Glutamatergic neuron (in vitro differentiated cells): ENCODE data around the gene DIDO1. TPM values are rescaled to one million over a fixed set of nuclear protein-coding genes. Genes with fewer than 3 reads are reported as not detected.
"Not testable (repeated sequence)": the region's sequence is repeated elsewhere in the genome, so short reads cannot be mapped to it uniquely, and the experiment has no call there.

Experiments used
- DNase-seq: peaks from one replicate; pipeline ENCODE4 v3.0.0; 2022
- H3K27ac Mint-ChIP-seq: one replicate; pipeline ENCODE4 v1.8.0; 2020; ENCODE audit warnings: mild to moderate bottlenecking, mixed read lengths, inconsistent platforms; ENCODE audit not compliant: unreplicated experiment
- H3K27me3 Mint-ChIP-seq: one replicate; pipeline ENCODE4 v1.8.0; 2020; ENCODE audit warnings: mild to moderate bottlenecking, moderate library complexity, mixed read lengths, inconsistent platforms; ENCODE audit not compliant: unreplicated experiment
- H3K36me3 Mint-ChIP-seq: one replicate; pipeline ENCODE4 v1.8.0; 2020; ENCODE audit warnings: mild to moderate bottlenecking, mixed read lengths, inconsistent platforms; ENCODE audit not compliant: unreplicated experiment
- H3K4me1 Mint-ChIP-seq: one replicate; pipeline ENCODE4 v1.8.0; 2020; ENCODE audit warnings: mild to moderate bottlenecking, low read depth, mixed read lengths, inconsistent platforms; ENCODE audit not compliant: unreplicated experiment
- H3K4me3 Mint-ChIP-seq: one replicate; pipeline ENCODE4 v1.8.0; 2020; ENCODE audit warnings: mild to moderate bottlenecking, mixed read lengths, inconsistent platforms; ENCODE audit not compliant: unreplicated experiment
- H3K9me3 Mint-ChIP-seq: one replicate; pipeline ENCODE4 v1.8.0; 2020; ENCODE audit warnings: mild to moderate bottlenecking, moderate library complexity, mixed read lengths, inconsistent platforms; ENCODE audit not compliant: unreplicated experiment
- total RNA-seq: library from RNA; stranded (reverse); fragmentation: NEBNext Ultra II Directional; extraction: Animal tissue kit (Norgen Biotek cat#: 25700); gene quantifications from one replicate; pipeline ENCODE4 v1.2.1, GENCODE V29; 2021; ENCODE audit not compliant: unreplicated experiment
- TF ChIP-seq, protein P1 (sequence below): fragments of 200-600 bp; sonication (generic); IDR thresholded peaks from one replicate; pipeline ENCODE4 v1.5.0; 2021; ENCODE audit not compliant: partially characterized antibody, unreplicated experiment

The DIDO1 gene
- total RNA-seq, 1 donor from 2014 or later: 77.8 TPM

DNA sequence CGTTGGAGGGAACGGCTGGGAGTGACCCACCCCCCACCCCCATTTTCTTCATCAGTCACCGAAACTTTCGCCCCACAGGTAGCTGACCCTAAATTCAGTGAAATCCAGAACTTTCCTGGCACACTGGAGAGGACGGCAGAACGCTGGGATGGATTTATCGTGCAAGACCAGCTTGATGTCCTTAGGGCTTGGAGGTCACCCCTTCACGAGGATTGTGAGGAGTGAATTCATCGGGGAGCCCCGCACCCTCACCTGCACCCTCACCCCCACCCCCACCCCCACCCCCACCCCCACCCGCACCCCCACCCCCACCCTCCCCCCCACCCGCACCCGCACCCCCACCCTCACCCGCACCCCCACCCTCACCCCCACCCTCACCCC is 51.4 kb downstream of the DIDO1 start:
- H3K27me3 Mint-ChIP-seq: no peaks in the 10 kb centered on the region
- DNase-seq: no peak
- H3K4me3 Mint-ChIP-seq: peak overlapping the region; percentile 32
- TF ChIP-seq, protein P1, sequence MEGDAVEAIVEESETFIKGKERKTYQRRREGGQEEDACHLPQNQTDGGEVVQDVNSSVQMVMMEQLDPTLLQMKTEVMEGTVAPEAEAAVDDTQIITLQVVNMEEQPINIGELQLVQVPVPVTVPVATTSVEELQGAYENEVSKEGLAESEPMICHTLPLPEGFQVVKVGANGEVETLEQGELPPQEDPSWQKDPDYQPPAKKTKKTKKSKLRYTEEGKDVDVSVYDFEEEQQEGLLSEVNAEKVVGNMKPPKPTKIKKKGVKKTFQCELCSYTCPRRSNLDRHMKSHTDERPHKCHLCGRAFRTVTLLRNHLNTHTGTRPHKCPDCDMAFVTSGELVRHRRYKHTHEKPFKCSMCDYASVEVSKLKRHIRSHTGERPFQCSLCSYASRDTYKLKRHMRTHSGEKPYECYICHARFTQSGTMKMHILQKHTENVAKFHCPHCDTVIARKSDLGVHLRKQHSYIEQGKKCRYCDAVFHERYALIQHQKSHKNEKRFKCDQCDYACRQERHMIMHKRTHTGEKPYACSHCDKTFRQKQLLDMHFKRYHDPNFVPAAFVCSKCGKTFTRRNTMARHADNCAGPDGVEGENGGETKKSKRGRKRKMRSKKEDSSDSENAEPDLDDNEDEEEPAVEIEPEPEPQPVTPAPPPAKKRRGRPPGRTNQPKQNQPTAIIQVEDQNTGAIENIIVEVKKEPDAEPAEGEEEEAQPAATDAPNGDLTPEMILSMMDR: no peak
- no peaks in the 10 kb centered on the region for H3K36me3 Mint-ChIP-seq
- peak overlapping the region; percentile 12 for H3K27ac Mint-ChIP-seq
- peaks cover 12% of the 10 kb centered on the region for H3K4me1 Mint-ChIP-seq
- H3K9me3 Mint-ChIP-seq: peaks cover 6% of the 10 kb centered on the region

DNA sequence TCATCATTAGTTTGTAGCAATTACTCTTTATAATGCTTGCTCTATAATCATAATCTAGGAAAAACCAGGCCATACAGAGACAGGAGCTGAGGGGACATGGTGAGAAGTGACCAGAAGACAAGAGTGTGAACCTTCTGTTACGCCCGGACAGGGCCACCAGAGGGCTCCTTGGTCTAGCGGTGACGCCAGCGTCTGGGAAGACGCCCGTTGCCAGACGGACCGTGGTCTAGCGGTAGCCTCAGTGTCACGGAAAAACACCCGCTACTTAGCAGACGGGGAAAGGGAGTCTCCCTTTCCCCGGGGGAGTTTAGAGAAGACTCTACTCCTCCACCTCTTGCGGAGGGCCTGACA is 52.6 kb downstream of the DIDO1 start:
- not testable (repeated sequence) for H3K4me3 Mint-ChIP-seq, H3K27me3 Mint-ChIP-seq, H3K9me3 Mint-ChIP-seq, H3K36me3 Mint-ChIP-seq, H3K27ac Mint-ChIP-seq
- DNase-seq: peak; percentile 79
- peaks cover 12% of the 10 kb centered on the region for H3K4me1 Mint-ChIP-seq
- TF ChIP-seq, protein P1: peak; percentile 22

DNA sequence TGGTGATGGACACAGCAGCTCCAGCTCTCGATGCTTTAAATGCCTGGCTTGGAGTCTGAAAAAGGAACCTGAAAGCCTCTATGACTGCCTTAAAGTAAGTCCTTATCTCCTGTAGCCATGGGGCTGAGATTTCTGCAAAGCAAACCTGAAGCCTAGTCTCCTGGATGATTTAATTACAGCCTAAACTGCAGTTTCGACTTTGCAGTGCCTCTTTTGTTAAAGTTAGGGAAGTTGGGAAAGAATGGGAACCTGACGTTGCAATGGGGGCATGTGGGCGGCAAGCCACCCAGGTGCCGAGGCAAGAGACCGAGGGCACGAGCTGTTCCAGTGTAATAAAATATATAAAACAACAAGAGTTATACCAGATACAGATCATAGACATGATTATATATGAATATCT is 53.0 kb downstream of the DIDO1 start:
- peaks cover 6% of the 10 kb centered on the region for H3K9me3 Mint-ChIP-seq
- no peak for DNase-seq
- H3K4me3 Mint-ChIP-seq: no peak overlapping the region
- no peaks in the 10 kb centered on the region for H3K27me3 Mint-ChIP-seq
- no peak overlapping the region for H3K27ac Mint-ChIP-seq
- TF ChIP-seq, protein P1: no peak
- peaks cover 12% of the 10 kb centered on the region for H3K4me1 Mint-ChIP-seq
- H3K36me3 Mint-ChIP-seq: no peaks in the 10 kb centered on the region

DNA sequence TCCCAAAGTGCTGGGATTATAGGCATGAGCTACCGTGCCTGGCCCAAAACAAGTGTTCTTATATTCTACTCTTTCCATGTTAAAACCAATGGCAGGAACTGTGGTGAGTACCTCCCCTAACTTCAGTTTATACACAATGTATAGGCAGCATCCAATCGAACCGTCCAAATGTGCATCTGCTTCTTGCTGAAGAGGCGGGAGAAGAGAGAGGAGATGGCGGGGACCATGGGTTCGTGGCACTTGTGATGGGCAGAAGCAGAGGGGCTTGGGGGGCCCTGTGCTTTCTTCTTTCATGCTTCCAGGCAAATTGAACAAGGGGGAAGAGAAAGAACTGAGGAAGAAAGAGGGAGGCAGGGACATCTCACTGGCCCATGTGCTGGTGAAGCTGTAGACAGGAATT is 53.4 kb downstream of the DIDO1 start:
- no peak overlapping the region for H3K4me3 Mint-ChIP-seq
- no peak for DNase-seq
- peaks cover 3% of the 10 kb centered on the region for H3K27me3 Mint-ChIP-seq
- no peak overlapping the region for H3K27ac Mint-ChIP-seq
- peaks cover 6% of the 10 kb centered on the region for H3K9me3 Mint-ChIP-seq
- H3K36me3 Mint-ChIP-seq: no peaks in the 10 kb centered on the region
- H3K4me1 Mint-ChIP-seq: peaks cover 12% of the 10 kb centered on the region
- TF ChIP-seq, protein P1: no peak

DNA sequence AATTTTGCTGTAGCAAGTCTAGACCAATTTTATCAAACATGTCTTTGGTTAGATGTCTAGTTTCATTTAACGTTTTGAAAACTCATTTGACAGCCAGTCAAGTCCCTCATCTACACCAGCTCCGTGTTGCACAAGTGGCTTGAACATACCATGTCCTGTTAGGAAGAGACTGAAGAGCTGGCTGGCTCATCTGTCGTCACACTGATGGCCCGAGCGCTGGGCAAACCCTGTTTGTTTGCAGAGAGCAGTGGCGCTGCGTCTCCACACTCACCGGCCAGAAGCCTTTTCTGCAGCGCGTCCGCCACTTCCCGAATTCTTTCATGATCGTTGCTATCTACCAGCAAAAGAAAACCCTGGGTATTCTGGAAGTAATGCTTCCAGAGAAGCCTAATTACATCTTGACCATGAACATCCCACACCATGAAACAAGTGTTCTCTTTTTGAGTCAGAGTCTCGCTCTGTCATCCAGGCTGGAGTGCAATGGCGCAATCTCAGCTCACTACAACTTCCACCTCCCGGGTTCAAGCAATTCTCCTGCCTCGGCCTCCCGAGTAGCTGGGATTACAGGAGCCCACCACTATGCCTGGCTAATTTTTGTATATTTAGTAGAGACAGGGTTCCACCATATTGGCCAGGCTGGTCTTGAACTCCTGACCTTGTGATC is 54.0 kb downstream of the DIDO1 start:
- Mint-ChIP-seq H3K27ac (no peak overlapping the region), H3K4me1 (peaks cover 12% of the 10 kb centered on the region), H3K27me3 (peaks cover 3% of the 10 kb centered on the region), H3K9me3 (peaks cover 6% of the 10 kb centered on the region), H3K36me3 (no peaks in the 10 kb centered on the region), H3K4me3 (no peak overlapping the region)
- no peak for DNase-seq
- TF ChIP-seq, protein P1: no peak
